SK-N-SH (cell line): ENCODE results near the gene ZG16B. TPM values are rescaled to one million over a fixed set of nuclear protein-coding genes. Genes with fewer than 3 reads are reported as not detected.

Experiments used
- CTCF ChIA-PET: fragments of 300-600, 350-600 bp; formaldehyde crosslinking; extraction: SDS; loops from one replicate; lab custom pipeline; 2021; lab: Yijun Ruan, JAX
- POLR2A ChIA-PET: fragments of 350-600 bp; sonication (Branson Sonifier 250); formaldehyde crosslinking; extraction: SDS; loops from one replicate; lab custom pipeline; 2020; ENCODE audit warnings: antibody characterized with exemption, inconsistent platforms; lab: Yijun Ruan, JAX
- DNase-seq: peaks from one replicate; pipeline ENCODE4 v3.0.0; 2012
- H2AFZ ChIP-seq: fragments of 200-600 bp; sonication (generic); 2 replicates; pipeline ENCODE4 v1.8.1; 2016; ENCODE audit warnings: antibody characterized with exemption, mild to moderate bottlenecking, low read depth
- H3F3A ChIP-seq: fragments of 200-600 bp; sonication (generic); replicated peaks from 2 replicates; pipeline ENCODE3; 2016; ENCODE audit warnings: antibody characterized with exemption, mild to moderate bottlenecking; ENCODE audit not compliant: insufficient read depth
- H3K27ac ChIP-seq, 2 experiments: fragments of 200-500 bp in 1 of 2; fragments of 200-600 bp in 1 of 2; sonication (Bioruptor generic) in 1 of 2; sonication (generic), shearing (Covaris generic) in 1 of 2; 2 replicates each; pipeline versions ENCODE4 v1.5.1 to v1.6.1; 2014 to 2016; ENCODE audit warnings: low read depth in 2 of 2, inconsistent platforms in 1 of 2, low read length in 1 of 2, mild to moderate bottlenecking in 1 of 2, mixed read lengths in 1 of 2
- H3K27me3 ChIP-seq: fragments of 200-600 bp; sonication (generic), shearing (Covaris generic); 2 replicates; pipeline ENCODE4 v1.6.1; 2016; ENCODE audit warnings: mixed run types; ENCODE audit not compliant: insufficient read depth
- H3K36me3 ChIP-seq, 2 experiments: fragments of 200-500 bp in 1 of 2; fragments of 200-600 bp in 1 of 2; sonication (Bioruptor generic) in 1 of 2; sonication (generic) in 1 of 2; replicated peaks in 1 of 2; 2 replicates each; pipeline versions ENCODE3 to v1.5.1; 2014 to 2016; ENCODE audit warnings: low read length in 1 of 2, mild to moderate bottlenecking in 1 of 2; ENCODE audit not compliant: insufficient read depth in 2 of 2, control insufficient read depth in 1 of 2
- H3K4me1 ChIP-seq, 2 experiments: fragments of 200-500 bp in 1 of 2; fragments of 200-600 bp in 1 of 2; sonication (Bioruptor generic) in 1 of 2; sonication (generic), shearing (Covaris generic) in 1 of 2; 2 replicates each; pipeline versions ENCODE4 v1.5.1 to v1.6.1; 2014 to 2016; ENCODE audit warnings: low read depth in 1 of 2, low read length in 1 of 2, mixed run types in 1 of 2; ENCODE audit not compliant: insufficient read depth in 2 of 2, control insufficient read depth in 1 of 2
- H3K4me2 ChIP-seq: fragments of 200-600 bp; sonication (generic), shearing (Covaris generic); 2 replicates; pipeline ENCODE4 v1.6.1; 2017; ENCODE audit warnings: mixed run types
- H3K4me3 ChIP-seq, 2 experiments: fragments of 200-500 bp in 1 of 2; fragments of 200-600 bp in 1 of 2; sonication (Bioruptor generic) in 1 of 2; sonication (generic), shearing (Covaris generic) in 1 of 2; 2 replicates each; pipeline versions ENCODE4 v1.5.1 to v1.8.1; 2014 to 2016; ENCODE audit warnings: low read depth in 2 of 2, inconsistent platforms in 1 of 2, low read length in 1 of 2, mild to moderate bottlenecking in 1 of 2, mixed read lengths in 1 of 2, moderate library complexity in 1 of 2
- H3K79me2 ChIP-seq: fragments of 200-600 bp; sonication (generic); 2 replicates; pipeline ENCODE4 v1.8.1; 2017; ENCODE audit warnings: mild to moderate bottlenecking; ENCODE audit not compliant: insufficient read depth
- H3K9ac ChIP-seq: fragments of 200-600 bp; sonication (generic); 2 replicates; pipeline ENCODE4 v1.6.1; 2017; ENCODE audit warnings: mixed run types
- H3K9me2 ChIP-seq: fragments of 200-600 bp; sonication (generic); 2 replicates; pipeline ENCODE4 v1.6.1; 2017; ENCODE audit warnings: mixed run types
- H3K9me3 ChIP-seq: fragments of 200-600 bp; sonication (generic); 2 replicates; pipeline ENCODE4 v1.6.1; 2017; ENCODE audit warnings: mixed run types, mild to moderate bottlenecking, moderate library complexity
- H4K20me1 ChIP-seq: fragments of 200-600 bp; sonication (generic); 2 replicates; pipeline ENCODE4 v1.6.1; 2017; ENCODE audit warnings: mild to moderate bottlenecking, mixed run types; ENCODE audit not compliant: insufficient read depth
- CHD2 ChIP-seq: fragments of 150-350 bp; IDR thresholded peaks from 2 replicates; pipeline ENCODE4 v1.6.1; 2018; ENCODE audit warnings: low read length; ENCODE audit not compliant: partially characterized antibody
- ELF1 ChIP-seq: IDR thresholded peaks from 2 replicates; pipeline ENCODE4 v1.4.0; 2012
- EZH2phosphoT487 ChIP-seq: fragments of 200-600 bp; sonication (generic); IDR thresholded peaks from 2 replicates; pipeline ENCODE4 v1.6.1; 2017; ENCODE audit warnings: low read depth, mixed run types, mild to moderate bottlenecking, antibody characterized with exemption, moderate library complexity, borderline replicate concordance
- FOXJ3 ChIP-seq: sonication (generic); formaldehyde crosslinking; IDR thresholded peaks from 2 replicates; pipeline ENCODE4 v1.5.1; 2020; ENCODE audit warnings: mild to moderate bottlenecking, missing genetic modification reagents
- FOXM1 ChIP-seq: IDR thresholded peaks from 2 replicates; pipeline ENCODE4 v1.4.0; 2012; ENCODE audit warnings: low read depth, mild to moderate bottlenecking
- GABPA ChIP-seq: IDR thresholded peaks from 2 replicates; pipeline ENCODE4 v1.4.0; 2012; ENCODE audit warnings: low read depth, mild to moderate bottlenecking
- GATA2 ChIP-seq: sonication (generic); formaldehyde crosslinking; IDR thresholded peaks from 2 replicates; pipeline ENCODE4 v1.5.0; 2020; ENCODE audit warnings: mild to moderate bottlenecking, missing genetic modification reagents
- JUND ChIP-seq: IDR thresholded peaks from 2 replicates; pipeline ENCODE4 v1.4.0; 2012
- MXI1 ChIP-seq: IDR thresholded peaks from 2 replicates; pipeline ENCODE4 v1.6.1; 2012; ENCODE audit warnings: mild to moderate bottlenecking, low read depth, low read length, improper control_type of control experiment
- NRF1 ChIP-seq: IDR thresholded peaks from 2 replicates; pipeline ENCODE4 v1.6.1; 2012; ENCODE audit warnings: low read depth, mild to moderate bottlenecking, low read length
- POLR2AphosphoS5 ChIP-seq: IDR thresholded peaks from 2 replicates; pipeline ENCODE4 v1.6.1; 2012; ENCODE audit warnings: low read depth, low read length
- RAD21 ChIP-seq: IDR thresholded peaks from 2 replicates; pipeline ENCODE4 v1.6.1; 2012; ENCODE audit warnings: mild to moderate bottlenecking, low read length
- RCOR1 ChIP-seq: fragments of 150-350 bp; IDR thresholded peaks from 2 replicates; pipeline ENCODE4 v1.6.1; 2017; ENCODE audit warnings: antibody characterized with exemption, low read length
- RFX5 ChIP-seq: IDR thresholded peaks from 2 replicates; pipeline ENCODE4 v1.6.1; 2012; ENCODE audit warnings: mild to moderate bottlenecking, improper control_type of control experiment, low read length
- RXRA ChIP-seq: IDR thresholded peaks from 2 replicates; pipeline ENCODE4 v1.4.0; 2012; ENCODE audit warnings: low read depth, mild to moderate bottlenecking, borderline replicate concordance
- SIN3A ChIP-seq: IDR thresholded peaks from 2 replicates; pipeline ENCODE4 v1.6.1; 2012; ENCODE audit warnings: low read depth, mild to moderate bottlenecking, low read length, moderate library complexity, borderline replicate concordance
- SMC3 ChIP-seq: IDR thresholded peaks from 2 replicates; pipeline ENCODE4 v1.6.1; 2012; ENCODE audit warnings: low read depth, low read length, improper control_type of control experiment
- TAF1 ChIP-seq: IDR thresholded peaks from 2 replicates; pipeline ENCODE4 v1.6.1; 2012; ENCODE audit warnings: low read depth, mild to moderate bottlenecking, low read length, moderate library complexity, borderline replicate concordance
- TCF12 ChIP-seq: IDR thresholded peaks from 2 replicates; pipeline ENCODE4 v1.4.0; 2012
- TEAD4 ChIP-seq: IDR thresholded peaks from 2 replicates; pipeline ENCODE4 v1.4.0; 2012; ENCODE audit warnings: mild to moderate bottlenecking, borderline replicate concordance; ENCODE audit not compliant: insufficient read depth
- YY1 ChIP-seq: IDR thresholded peaks from 2 replicates; pipeline ENCODE4 v1.4.0; 2012; ENCODE audit warnings: low read depth, mild to moderate bottlenecking
- WGBS: methylation state at CpG from one replicate; pipeline ENCODE4 v1.1.6; 2017; ENCODE audit warnings: low lambda C conversion rate; 5-methylcytosine and 5-hydroxymethylcytosine counted together
- polyA plus RNA-seq, 3 experiments: library from polyadenylated mRNA; depleted of rRNA; stranded (reverse); fragments of >200 nt; gene quantifications; 2 replicates each; pipeline ENCODE4 v1.2.3, GENCODE V29; 2012
- TF ChIP-seq, protein P1 (sequence below): fragments of 150-350 bp; IDR thresholded peaks from 2 replicates; pipeline ENCODE4 v1.6.1; 2017; ENCODE audit warnings: antibody characterized with exemption, low read length, low read depth, borderline replicate concordance
- TF ChIP-seq, protein P2 (sequence below): IDR thresholded peaks from 2 replicates; pipeline ENCODE4 v1.4.0; 2012; ENCODE audit warnings: low read depth, borderline replicate concordance
- TF ChIP-seq, protein P3 (sequence below): fragments of 150-350 bp; IDR thresholded peaks from 2 replicates; pipeline ENCODE4 v1.6.1; 2016; ENCODE audit warnings: mild to moderate bottlenecking, low read depth, low read length
- TF ChIP-seq, protein P4 (sequence below): IDR thresholded peaks from 2 replicates; pipeline ENCODE4 v1.4.0; 2012; ENCODE audit warnings: low read depth

The ZG16B gene
- polyA plus RNA-seq, 1 of the 3 experiments (the other 2 are of a cell fraction): 0.26 TPM

DNA sequence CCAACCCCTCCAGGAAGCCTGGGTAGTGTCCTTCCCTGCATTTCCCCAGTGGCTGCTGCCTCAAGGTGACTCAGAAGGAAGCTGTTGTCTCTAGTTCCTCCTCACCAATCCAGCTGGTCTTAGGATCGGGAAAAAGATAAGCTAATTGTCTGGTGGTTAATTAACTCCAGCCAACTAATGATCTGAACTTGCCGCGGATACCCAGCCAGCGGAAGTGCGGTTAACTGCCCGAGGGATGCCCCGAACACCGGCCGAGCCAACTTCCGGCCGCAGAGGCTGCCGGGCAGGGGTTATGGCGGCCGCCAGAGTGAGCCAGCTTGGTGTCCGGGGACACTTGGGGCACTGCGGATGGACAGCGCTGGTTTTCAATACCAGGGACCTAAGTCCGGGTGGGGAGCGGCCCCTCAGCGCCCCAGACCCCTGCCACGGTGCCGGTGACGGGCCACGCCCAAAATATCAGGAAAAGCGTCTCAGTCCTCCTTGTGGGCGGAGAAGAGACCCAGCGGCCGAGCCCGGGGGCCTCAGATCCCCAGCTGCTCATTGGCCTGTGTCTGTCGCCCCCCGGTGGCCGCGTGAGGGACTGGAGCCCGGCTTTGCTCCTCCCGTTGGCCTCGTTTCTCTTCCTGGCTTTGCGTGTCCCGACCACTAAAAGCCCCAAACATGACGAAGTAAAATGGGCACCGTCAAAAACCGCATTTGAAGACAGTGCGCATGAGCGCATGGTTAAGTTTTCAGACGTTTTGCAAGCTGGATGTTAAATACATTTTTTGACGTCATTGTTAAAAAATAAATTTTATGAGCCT lies 38.1 kb downstream of the ZG16B start (continued):
- peak; percentile 46; the same call in 1 of the 2 replicates for TF ChIP-seq RCOR1
- TF ChIP-seq FOXJ3: no peak
- TF ChIP-seq, protein P1, sequence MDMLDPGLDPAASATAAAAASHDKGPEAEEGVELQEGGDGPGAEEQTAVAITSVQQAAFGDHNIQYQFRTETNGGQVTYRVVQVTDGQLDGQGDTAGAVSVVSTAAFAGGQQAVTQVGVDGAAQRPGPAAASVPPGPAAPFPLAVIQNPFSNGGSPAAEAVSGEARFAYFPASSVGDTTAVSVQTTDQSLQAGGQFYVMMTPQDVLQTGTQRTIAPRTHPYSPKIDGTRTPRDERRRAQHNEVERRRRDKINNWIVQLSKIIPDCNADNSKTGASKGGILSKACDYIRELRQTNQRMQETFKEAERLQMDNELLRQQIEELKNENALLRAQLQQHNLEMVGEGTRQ: no peak
- TF ChIP-seq TAF1: peak; percentile 93
- TF ChIP-seq FOXM1: 0 out of 2 replicates have a peak, but pooled peaks have one; percentile 46
- TF ChIP-seq, protein P2, sequence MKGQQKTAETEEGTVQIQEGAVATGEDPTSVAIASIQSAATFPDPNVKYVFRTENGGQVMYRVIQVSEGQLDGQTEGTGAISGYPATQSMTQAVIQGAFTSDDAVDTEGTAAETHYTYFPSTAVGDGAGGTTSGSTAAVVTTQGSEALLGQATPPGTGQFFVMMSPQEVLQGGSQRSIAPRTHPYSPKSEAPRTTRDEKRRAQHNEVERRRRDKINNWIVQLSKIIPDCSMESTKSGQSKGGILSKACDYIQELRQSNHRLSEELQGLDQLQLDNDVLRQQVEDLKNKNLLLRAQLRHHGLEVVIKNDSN: no peak
- TF ChIP-seq, protein P3, sequence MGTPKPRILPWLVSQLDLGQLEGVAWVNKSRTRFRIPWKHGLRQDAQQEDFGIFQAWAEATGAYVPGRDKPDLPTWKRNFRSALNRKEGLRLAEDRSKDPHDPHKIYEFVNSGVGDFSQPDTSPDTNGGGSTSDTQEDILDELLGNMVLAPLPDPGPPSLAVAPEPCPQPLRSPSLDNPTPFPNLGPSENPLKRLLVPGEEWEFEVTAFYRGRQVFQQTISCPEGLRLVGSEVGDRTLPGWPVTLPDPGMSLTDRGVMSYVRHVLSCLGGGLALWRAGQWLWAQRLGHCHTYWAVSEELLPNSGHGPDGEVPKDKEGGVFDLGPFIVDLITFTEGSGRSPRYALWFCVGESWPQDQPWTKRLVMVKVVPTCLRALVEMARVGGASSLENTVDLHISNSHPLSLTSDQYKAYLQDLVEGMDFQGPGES: no peak
- peak; percentile 92 for TF ChIP-seq RAD21
- TF ChIP-seq GABPA: peak; percentile 93
- peak; percentile 59; the same call in 1 of the 2 replicates for TF ChIP-seq ELF1
- TF ChIP-seq YY1: peak; percentile 98
- TF ChIP-seq SIN3A: no peak
- peak; percentile 41 for TF ChIP-seq TCF12
- TF ChIP-seq TEAD4: 0 out of 2 replicates have a peak, but pooled peaks have one; percentile 8
- TF ChIP-seq, protein P4, sequence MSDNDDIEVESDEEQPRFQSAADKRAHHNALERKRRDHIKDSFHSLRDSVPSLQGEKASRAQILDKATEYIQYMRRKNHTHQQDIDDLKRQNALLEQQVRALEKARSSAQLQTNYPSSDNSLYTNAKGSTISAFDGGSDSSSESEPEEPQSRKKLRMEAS: peak; percentile 65; the same call in 1 of the 2 replicates
- TF ChIP-seq CHD2: peak; percentile 61
- TF ChIP-seq MXI1: peak; percentile 19
- TF ChIP-seq RXRA: peak; percentile 78; the same call in 1 of the 2 replicates

DNA sequence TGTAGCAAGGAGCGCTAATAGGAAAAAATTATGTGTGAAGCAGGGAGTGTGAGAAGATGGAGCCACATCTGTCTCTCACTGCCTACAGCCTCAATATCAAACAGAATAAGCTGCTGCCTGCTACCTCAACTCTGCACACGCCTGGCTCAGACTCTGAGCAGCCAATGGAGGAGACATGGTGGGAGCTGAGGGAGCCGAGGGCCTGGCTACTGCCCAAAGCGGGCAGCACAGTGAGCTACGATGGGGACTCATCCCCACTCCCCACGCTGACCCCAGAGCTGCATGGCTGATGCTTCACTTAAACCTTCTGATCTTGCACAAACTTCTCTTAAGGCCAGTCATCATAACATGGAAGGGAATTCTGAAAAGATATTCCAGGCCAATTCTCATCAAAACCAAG lies 41.8 kb downstream of the ZG16B start:
- no peak overlapping the region for H3K4me2 ChIP-seq
- H3K9ac ChIP-seq: no peak overlapping the region
- no peaks in the 10 kb centered on the region for H3K27me3 ChIP-seq
- peaks cover 15% of the 10 kb centered on the region for H3F3A ChIP-seq
- H2AFZ ChIP-seq: no peak overlapping the region
- 52% methylated on average over 5 of the region's 6 CpGs for WGBS
- H3K79me2 ChIP-seq: no peaks in the 10 kb centered on the region
- H3K4me3 ChIP-seq: no peak overlapping the region
- H3K27ac ChIP-seq: no peak overlapping the region
- ChIA-PET POLR2A (no interaction called here), CTCF (interaction anchor here (0.9 to 10.9 kb wide), 6 partner anchors 11 to 90 kb away, joined by 3 to 144 read pairs (median 6); partner anchors contain the start of gene FLYWCH2)
- no peaks in the 10 kb centered on the region for H3K36me3 ChIP-seq
- peaks cover 4 to 5% of the 10 kb centered on the region in 2 experiments; a peak in 3 of 4 replicates for H3K4me1 ChIP-seq
- H3K9me2 ChIP-seq: no peaks in the 10 kb centered on the region
- DNase-seq: no peak
- H3K9me3 ChIP-seq: no peaks in the 10 kb centered on the region
- H4K20me1 ChIP-seq: no peaks in the 10 kb centered on the region
- TF ChIP-seq JUND (no peak), FOXJ3 (no peak), GATA2 (CRISPR knock-in tag) (no peak), SMC3 (no peak), POLR2AphosphoS5 (no peak), NRF1 (no peak), RXRA (no peak), RFX5 (no peak), EZH2phosphoT487 (no peak)
- TF ChIP-seq, protein P2: no peak
- TF ChIP-seq, protein P4: no peak
